H9 (cell line): ENCODE results near the gene POFUT2. TPM values are rescaled to one million over a fixed set of nuclear protein-coding genes. Genes with fewer than 3 reads are reported as not detected.
A peak's percentile ranks its signal among the peaks of the same experiment; 100 is the strongest.

Experiments
- DNase-seq: peaks from one replicate; pipeline ENCODE4 v3.0.0-alpha.2; 2017
- H2AFZ ChIP-seq: one replicate; pipeline ENCODE4 v1.6.1; 2013; ENCODE audit warnings: mild to moderate bottlenecking, low read length, control low read depth, moderate library complexity
- H2AK5ac ChIP-seq: 2 replicates; pipeline ENCODE4 v1.6.1; 2013; ENCODE audit warnings: low read length, control low read depth, mixed read lengths; ENCODE audit not compliant: insufficient read length
- H2BK120ac ChIP-seq: one replicate; pipeline ENCODE4 v1.6.1; 2013; ENCODE audit warnings: low read depth, mild to moderate bottlenecking, low read length, control low read depth, inconsistent platforms; ENCODE audit not compliant: poor library complexity, severe bottlenecking
- H2BK12ac ChIP-seq: 2 replicates; pipeline ENCODE4 v1.6.1; 2013; ENCODE audit warnings: low read length, control low read depth, mixed read lengths, low read depth; ENCODE audit not compliant: insufficient read length
- H2BK15ac ChIP-seq: 2 replicates; pipeline ENCODE4 v1.6.1; 2013; ENCODE audit warnings: low read depth, low read length, control low read depth
- H2BK20ac ChIP-seq: one replicate; pipeline ENCODE4 v1.6.1; 2013; ENCODE audit warnings: low read depth, mild to moderate bottlenecking, low read length, control low read depth, inconsistent platforms; ENCODE audit not compliant: poor library complexity, severe bottlenecking
- H2BK5ac ChIP-seq: 2 replicates; pipeline ENCODE4 v1.6.1; 2013; ENCODE audit warnings: low read length, control low read depth, mixed read lengths; ENCODE audit not compliant: insufficient read length
- H3K14ac ChIP-seq: 2 replicates; pipeline ENCODE4 v1.6.1; 2013; ENCODE audit warnings: low read length, control low read depth; ENCODE audit not compliant: insufficient read depth
- H3K18ac ChIP-seq: 2 replicates; pipeline ENCODE4 v1.6.1; 2013; ENCODE audit warnings: low read depth, mild to moderate bottlenecking, mixed read lengths, low read length, control low read depth; ENCODE audit not compliant: insufficient read length
- H3K23ac ChIP-seq: 2 replicates; pipeline ENCODE4 v1.6.1; 2013; ENCODE audit warnings: low read length, control low read depth, mixed read lengths, low read depth; ENCODE audit not compliant: insufficient read length
- H3K23me2 ChIP-seq: 2 replicates; pipeline ENCODE4 v1.6.1; 2013; ENCODE audit warnings: low read depth, mild to moderate bottlenecking, mixed read lengths, low read length, control low read depth; ENCODE audit not compliant: insufficient read length, poor library complexity, severe bottlenecking
- H3K27ac ChIP-seq: 2 replicates; pipeline ENCODE4 v1.5.1; 2013; ENCODE audit warnings: low read length, control low read depth, mixed read lengths, low read depth; ENCODE audit not compliant: insufficient read length
- H3K27me3 ChIP-seq: 2 replicates; pipeline ENCODE4 v1.6.1; 2013; ENCODE audit warnings: low read length, control low read depth, inconsistent platforms; ENCODE audit not compliant: insufficient read depth
- H3K4ac ChIP-seq: 2 replicates; pipeline ENCODE4 v1.6.1; 2013; ENCODE audit warnings: low read depth, mild to moderate bottlenecking, control low read depth, inconsistent platforms, low read length, moderate library complexity
- H3K4me1 ChIP-seq: 2 replicates; pipeline ENCODE4 v1.6.1; 2013; ENCODE audit warnings: low read length, control low read depth, inconsistent platforms; ENCODE audit not compliant: insufficient read depth
- H3K4me2 ChIP-seq: 2 replicates; pipeline ENCODE4 v1.6.1; 2013; ENCODE audit warnings: low read length, control low read depth, mixed read lengths; ENCODE audit not compliant: insufficient read length, insufficient read depth
- H3K56ac ChIP-seq: 2 replicates; pipeline ENCODE4 v1.6.1; 2013; ENCODE audit warnings: low read depth, mild to moderate bottlenecking, mixed read lengths, low read length, control low read depth; ENCODE audit not compliant: insufficient read length
- H3K79me1 ChIP-seq: 2 replicates; pipeline ENCODE4 v1.6.1; 2013; ENCODE audit warnings: low read depth, mild to moderate bottlenecking, moderate library complexity, low read length, control low read depth, inconsistent platforms; ENCODE audit not compliant: insufficient read depth, poor library complexity, severe bottlenecking
- H3K79me2 ChIP-seq: 2 replicates; pipeline ENCODE4 v1.6.1; 2013; ENCODE audit warnings: low read length, control low read depth, inconsistent platforms; ENCODE audit not compliant: insufficient read depth
- H3K9ac ChIP-seq: 2 replicates; pipeline ENCODE4 v1.6.1; 2013; ENCODE audit warnings: low read length, control low read depth, mixed read lengths; ENCODE audit not compliant: insufficient read length; ENCODE audit errors: extremely low read depth
- H3K9me3 ChIP-seq: one replicate; pipeline ENCODE4 v1.6.1; 2013; ENCODE audit warnings: low read depth, low read length, inconsistent platforms; ENCODE audit not compliant: control insufficient read depth
- H3T11ph ChIP-seq: one replicate; pipeline ENCODE4 v1.6.1; 2013; ENCODE audit warnings: mild to moderate bottlenecking, low read length, control low read depth, inconsistent platforms
- H4K20me1 ChIP-seq: one replicate; pipeline ENCODE4 v1.6.1; 2013; ENCODE audit not compliant: control insufficient read depth, insufficient read length, insufficient read depth
- H4K5ac ChIP-seq: 2 replicates; pipeline ENCODE4 v1.6.1; 2013; ENCODE audit warnings: low read depth, mild to moderate bottlenecking, mixed read lengths, low read length, control low read depth; ENCODE audit not compliant: insufficient read length
- H4K8ac ChIP-seq: replicated peaks from 2 replicates; pipeline ENCODE4 v1.6.1; 2013; ENCODE audit warnings: low read length, control low read depth, mixed read lengths, low read depth; ENCODE audit not compliant: insufficient read length
- H4K91ac ChIP-seq: 2 replicates; pipeline ENCODE4 v1.6.1; 2013; ENCODE audit warnings: low read depth, mild to moderate bottlenecking, moderate library complexity, mixed read lengths, low read length, control low read depth; ENCODE audit not compliant: insufficient read length
- H3K27ac Mint-ChIP-seq, 3 experiments: 2 replicates in 2 of 3; 3 replicates in 1 of 3; pipeline ENCODE4 v1.8.0; 2020 to 2021; ENCODE audit warnings: mixed read lengths in 3 of 3, mild to moderate bottlenecking in 1 of 3, moderate library complexity in 1 of 3
- H3K27me3 Mint-ChIP-seq: 2 replicates; pipeline ENCODE4 v1.8.0; 2021; ENCODE audit warnings: low read depth, mild to moderate bottlenecking, moderate library complexity, mixed read lengths
- H3K36me3 Mint-ChIP-seq, 3 experiments: 2 replicates in 2 of 3; 3 replicates in 1 of 3; pipeline ENCODE4 v1.8.0; 2020 to 2021; ENCODE audit warnings: low read depth in 3 of 3, mixed read lengths in 3 of 3; ENCODE audit not compliant: insufficient read depth in 1 of 3
- H3K4me1 Mint-ChIP-seq, 2 experiments: 2 replicates each; pipeline ENCODE4 v1.8.0; 2020; ENCODE audit warnings: mixed read lengths in 2 of 2
- H3K4me3 Mint-ChIP-seq, 2 experiments: 2 replicates in 1 of 2; 3 replicates in 1 of 2; pipeline ENCODE4 v1.8.0; 2020 to 2021; ENCODE audit warnings: mild to moderate bottlenecking in 2 of 2, mixed read lengths in 2 of 2, moderate library complexity in 1 of 2
- H3K9me3 Mint-ChIP-seq, 2 experiments: 2 replicates in 1 of 2; 3 replicates in 1 of 2; pipeline ENCODE4 v1.8.0; 2020; ENCODE audit warnings: mild to moderate bottlenecking in 2 of 2, mixed read lengths in 2 of 2, moderate library complexity in 1 of 2
- WGBS: extraction: QIAGEN DNeasy Blood & Tissue Kit; methylation state at CpG from one replicate; pipeline ENCODE4 v1.1.7; 2013; ENCODE audit warnings: missing lambda C conversion rate, low lambda C conversion rate, mixed read lengths; ENCODE audit not compliant: insufficient read length; ENCODE audit errors: extremely low coverage; 5-methylcytosine and 5-hydroxymethylcytosine counted together
- total RNA-seq: library from RNA; stranded (reverse); gene quantifications from 2 replicates; pipeline ENCODE4 v1.2.1, GENCODE V29; 2021
- TF ChIP-seq, protein P1 (sequence below): fragments of 200-600 bp; sonication (generic); conservative IDR thresholded peaks from 3 replicates; pipeline ENCODE4 v1.8.0; 2021; ENCODE audit warnings: antibody characterized with exemption, mild to moderate bottlenecking

POFUT2 gene
- total RNA-seq, 1 experiment from 2014 or later = 34.8 TPM

DNA sequence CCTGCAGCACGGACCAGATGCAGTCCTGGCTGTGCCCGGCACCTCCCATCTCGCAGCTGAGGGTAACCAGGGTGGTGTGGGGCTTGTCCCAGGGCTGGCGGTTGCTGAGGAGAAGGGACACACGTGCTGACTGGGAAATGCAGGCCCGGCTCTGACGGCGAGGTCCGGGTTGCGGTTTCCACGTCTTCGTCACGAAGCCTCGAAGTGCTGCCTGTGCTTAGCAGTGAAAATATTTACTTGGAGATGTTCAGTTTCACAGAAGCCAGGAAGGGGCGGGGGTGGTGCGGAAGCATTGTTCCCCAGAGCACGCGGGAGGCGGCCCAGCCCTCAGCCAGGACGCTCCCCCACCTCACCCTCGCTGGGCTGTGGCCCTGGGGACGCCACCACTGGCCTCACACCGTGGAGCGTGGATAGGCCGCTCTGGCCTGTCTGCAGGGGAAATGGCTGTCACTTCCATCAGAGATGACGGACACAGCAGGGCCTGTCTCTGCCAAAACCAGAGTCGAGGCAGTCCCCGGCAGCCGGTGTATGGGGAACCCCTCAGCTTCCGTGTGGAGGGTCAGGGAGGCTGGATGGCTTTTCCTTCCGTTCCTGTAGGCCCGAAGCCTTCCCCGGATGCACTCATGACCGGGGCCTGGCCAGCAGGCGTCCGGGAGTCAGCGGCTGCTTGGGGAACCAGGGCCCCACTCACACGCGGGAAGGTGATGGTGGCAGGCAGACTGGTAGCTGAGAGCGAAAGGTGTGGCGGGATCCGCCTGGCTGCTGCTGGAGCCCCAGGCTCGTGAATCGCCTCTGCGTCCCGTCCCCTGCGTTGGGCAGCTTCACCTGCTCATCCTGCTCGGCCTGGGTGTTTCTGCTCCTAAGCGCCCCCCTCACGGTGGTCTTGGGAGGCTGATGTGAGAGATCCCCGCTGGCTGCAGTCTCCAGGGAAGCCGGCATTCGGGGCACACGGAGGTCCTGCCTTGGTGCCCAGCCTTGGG, 14.7 kb upstream of the POFUT2 start:
- Histone ChIP-seq H3K27me3 (no peaks in the 10 kb centered on the region), H3K23me2 (no peaks in the 10 kb centered on the region), H3K79me2 (no peaks in the 10 kb centered on the region), H3K9me3 (no peaks in the 10 kb centered on the region), H2AK5ac (no peak overlapping the region), H3K23ac (no peak overlapping the region), H4K5ac (no peak overlapping the region), H4K20me1 (no peaks in the 10 kb centered on the region), H2BK5ac (no peak overlapping the region), H3K56ac (no peak overlapping the region), H2BK12ac (no peak overlapping the region), H3K14ac (peak overlapping the region; percentile 81), H3T11ph (no peak overlapping the region), H3K4me1 (no peaks in the 10 kb centered on the region), H2AFZ (no peak overlapping the region), H3K18ac (peak overlapping the region; percentile 63), H4K91ac (no peak overlapping the region), H3K27ac (no peak overlapping the region), H3K9ac (no peak overlapping the region), H2BK20ac (no peak overlapping the region), H4K8ac (no peak overlapping the region), H3K4me2 (no peak overlapping the region), H2BK120ac (no peak overlapping the region), H3K79me1 (no peaks in the 10 kb centered on the region), H2BK15ac (no peak overlapping the region), H3K4ac (no peak overlapping the region)
- no peaks in the 10 kb centered on the region for H3K36me3 Mint-ChIP-seq
- TF ChIP-seq, protein P1, sequence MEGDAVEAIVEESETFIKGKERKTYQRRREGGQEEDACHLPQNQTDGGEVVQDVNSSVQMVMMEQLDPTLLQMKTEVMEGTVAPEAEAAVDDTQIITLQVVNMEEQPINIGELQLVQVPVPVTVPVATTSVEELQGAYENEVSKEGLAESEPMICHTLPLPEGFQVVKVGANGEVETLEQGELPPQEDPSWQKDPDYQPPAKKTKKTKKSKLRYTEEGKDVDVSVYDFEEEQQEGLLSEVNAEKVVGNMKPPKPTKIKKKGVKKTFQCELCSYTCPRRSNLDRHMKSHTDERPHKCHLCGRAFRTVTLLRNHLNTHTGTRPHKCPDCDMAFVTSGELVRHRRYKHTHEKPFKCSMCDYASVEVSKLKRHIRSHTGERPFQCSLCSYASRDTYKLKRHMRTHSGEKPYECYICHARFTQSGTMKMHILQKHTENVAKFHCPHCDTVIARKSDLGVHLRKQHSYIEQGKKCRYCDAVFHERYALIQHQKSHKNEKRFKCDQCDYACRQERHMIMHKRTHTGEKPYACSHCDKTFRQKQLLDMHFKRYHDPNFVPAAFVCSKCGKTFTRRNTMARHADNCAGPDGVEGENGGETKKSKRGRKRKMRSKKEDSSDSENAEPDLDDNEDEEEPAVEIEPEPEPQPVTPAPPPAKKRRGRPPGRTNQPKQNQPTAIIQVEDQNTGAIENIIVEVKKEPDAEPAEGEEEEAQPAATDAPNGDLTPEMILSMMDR = no peak
- WGBS = no CpG with 5 or more reads among the region's 54 CpGs
- H3K27ac Mint-ChIP-seq = peak overlapping the region in 1 of 3 experiments; percentile 23; a peak in 2 of 7 replicates
- H3K27me3 Mint-ChIP-seq = peaks cover 5% of the 10 kb centered on the region
- no peak overlapping the region for H3K4me3 Mint-ChIP-seq
- H3K4me1 Mint-ChIP-seq = peaks cover 5 to 16% of the 10 kb centered on the region in 2 experiments; a peak in 3 of 4 replicates
- no peaks in the 10 kb centered on the region; a peak in 1 of 5 replicates for H3K9me3 Mint-ChIP-seq
- DNase-seq = no peak
